Mesenchymal stem cell (in vitro differentiated cells and primary cell): ENCODE results near the gene ADCY1.

ENCODE experiments used
- DNase-seq: peaks from one replicate; pipeline ENCODE4 v3.0.0-alpha.2; 2013
- H2AFZ ChIP-seq: one replicate; pipeline ENCODE4 v1.6.1; 2013; ENCODE audit warnings: low read depth, mild to moderate bottlenecking, control low read depth, inconsistent platforms, low read length, moderate library complexity
- H2AK5ac ChIP-seq: 2 replicates; pipeline ENCODE4 v1.6.1; 2013; ENCODE audit warnings: low read length, moderate library complexity, mild to moderate bottlenecking, inconsistent platforms; ENCODE audit not compliant: severe bottlenecking
- H2BK120ac ChIP-seq: one replicate; pipeline ENCODE4 v1.6.1; 2013; ENCODE audit warnings: low read depth, mild to moderate bottlenecking, inconsistent platforms, low read length, moderate library complexity
- H2BK12ac ChIP-seq, 2 experiments: one replicate each; pipeline ENCODE4 v1.6.1; 2013; ENCODE audit warnings: inconsistent platforms in 2 of 2, low read length in 2 of 2, mild to moderate bottlenecking in 2 of 2, moderate library complexity in 2 of 2, control low read depth in 1 of 2
- H2BK15ac ChIP-seq: one replicate; pipeline ENCODE4 v1.6.1; 2013; ENCODE audit warnings: mild to moderate bottlenecking, low read depth, inconsistent platforms; ENCODE audit not compliant: poor library complexity, severe bottlenecking
- H2BK5ac ChIP-seq: 2 replicates; pipeline ENCODE4 v1.6.1; 2013; ENCODE audit warnings: low read depth, mild to moderate bottlenecking, low read length, control low read depth, inconsistent platforms; ENCODE audit not compliant: poor library complexity, severe bottlenecking
- H3K14ac ChIP-seq, 2 experiments: one replicate each; pipeline ENCODE4 v1.6.1; 2013; ENCODE audit warnings: inconsistent platforms in 2 of 2, low read length in 2 of 2, control low read depth in 1 of 2, mild to moderate bottlenecking in 1 of 2, moderate library complexity in 1 of 2
- H3K18ac ChIP-seq, 2 experiments: one replicate each; pipeline ENCODE4 v1.6.1; 2013; ENCODE audit warnings: inconsistent platforms in 2 of 2, low read length in 2 of 2, control low read depth in 1 of 2, low read depth in 1 of 2, mild to moderate bottlenecking in 1 of 2
- H3K23ac ChIP-seq, 2 experiments: one replicate each; pipeline ENCODE4 v1.6.1; 2013; ENCODE audit warnings: inconsistent platforms in 2 of 2, low read length in 2 of 2, mild to moderate bottlenecking in 2 of 2, moderate library complexity in 2 of 2, control low read depth in 1 of 2
- H3K27ac ChIP-seq: 2 replicates; pipeline ENCODE4 v1.5.1; 2013; ENCODE audit warnings: mild to moderate bottlenecking, moderate library complexity, low read length, control low read depth, inconsistent platforms; ENCODE audit not compliant: poor library complexity, severe bottlenecking
- H3K27me3 ChIP-seq, 2 experiments: 2 replicates each; pipeline versions ENCODE4 v1.6.1 to v1.7.0; 2013; ENCODE audit warnings: low read length in 2 of 2, mild to moderate bottlenecking in 2 of 2, moderate library complexity in 2 of 2, control low read depth in 1 of 2, inconsistent platforms in 1 of 2; ENCODE audit not compliant: control insufficient read depth in 1 of 2, insufficient read depth in 1 of 2
- H3K36me3 ChIP-seq, 2 experiments: 2 replicates each; pipeline versions ENCODE4 v1.6.1 to v1.7.0; 2013; ENCODE audit warnings: low read length in 2 of 2, control low read depth in 1 of 2, inconsistent platforms in 1 of 2, low read depth in 1 of 2, mild to moderate bottlenecking in 1 of 2; ENCODE audit not compliant: insufficient read depth in 2 of 2, control insufficient read depth in 1 of 2
- H3K4ac ChIP-seq, 2 experiments: one replicate each; pipeline ENCODE4 v1.6.1; 2013; ENCODE audit warnings: inconsistent platforms in 2 of 2, low read length in 2 of 2, mild to moderate bottlenecking in 2 of 2, moderate library complexity in 2 of 2, control low read depth in 1 of 2, low read depth in 1 of 2
- H3K4me1 ChIP-seq: 2 replicates; pipeline ENCODE4 v1.6.1; 2013; ENCODE audit warnings: low read depth, low read length, control low read depth; ENCODE audit not compliant: control insufficient read depth, insufficient read depth
- H3K4me2 ChIP-seq: 2 replicates; pipeline ENCODE4 v1.6.1; 2013; ENCODE audit warnings: low read length, mild to moderate bottlenecking, inconsistent platforms; ENCODE audit not compliant: poor library complexity, severe bottlenecking
- H3K4me3 ChIP-seq, 2 experiments: 2 replicates each; pipeline versions ENCODE4 v1.5.1 to v1.7.0; 2013; ENCODE audit warnings: low read length in 2 of 2, mild to moderate bottlenecking in 2 of 2, control low read depth in 1 of 2, low read depth in 1 of 2; ENCODE audit not compliant: insufficient read depth in 1 of 2
- H3K79me1 ChIP-seq: replicated peaks from 2 replicates; pipeline ENCODE4 v1.6.1; 2013; ENCODE audit warnings: mild to moderate bottlenecking, control low read depth, low read length, inconsistent platforms; ENCODE audit not compliant: poor library complexity, severe bottlenecking
- H3K9ac ChIP-seq: 2 replicates; pipeline ENCODE4 v1.7.0; 2013; ENCODE audit warnings: mild to moderate bottlenecking, low read length, moderate library complexity
- H3K9me3 ChIP-seq: 2 replicates; pipeline ENCODE4 v1.7.0; 2013; ENCODE audit warnings: mild to moderate bottlenecking, low read length; ENCODE audit not compliant: control insufficient read depth
- H4K8ac ChIP-seq: one replicate; pipeline ENCODE4 v1.6.1; 2013; ENCODE audit warnings: inconsistent platforms, mild to moderate bottlenecking, low read length, moderate library complexity
- H4K91ac ChIP-seq: one replicate; pipeline ENCODE4 v1.6.1; 2013; ENCODE audit warnings: mild to moderate bottlenecking, low read length, inconsistent platforms
- WGBS: methylation state at CpG from one replicate; pipeline ENCODE4 v1.1.7; 2013; ENCODE audit warnings: mixed read lengths; 5-methylcytosine and 5-hydroxymethylcytosine counted together

The ADCY1 gene

DNA sequence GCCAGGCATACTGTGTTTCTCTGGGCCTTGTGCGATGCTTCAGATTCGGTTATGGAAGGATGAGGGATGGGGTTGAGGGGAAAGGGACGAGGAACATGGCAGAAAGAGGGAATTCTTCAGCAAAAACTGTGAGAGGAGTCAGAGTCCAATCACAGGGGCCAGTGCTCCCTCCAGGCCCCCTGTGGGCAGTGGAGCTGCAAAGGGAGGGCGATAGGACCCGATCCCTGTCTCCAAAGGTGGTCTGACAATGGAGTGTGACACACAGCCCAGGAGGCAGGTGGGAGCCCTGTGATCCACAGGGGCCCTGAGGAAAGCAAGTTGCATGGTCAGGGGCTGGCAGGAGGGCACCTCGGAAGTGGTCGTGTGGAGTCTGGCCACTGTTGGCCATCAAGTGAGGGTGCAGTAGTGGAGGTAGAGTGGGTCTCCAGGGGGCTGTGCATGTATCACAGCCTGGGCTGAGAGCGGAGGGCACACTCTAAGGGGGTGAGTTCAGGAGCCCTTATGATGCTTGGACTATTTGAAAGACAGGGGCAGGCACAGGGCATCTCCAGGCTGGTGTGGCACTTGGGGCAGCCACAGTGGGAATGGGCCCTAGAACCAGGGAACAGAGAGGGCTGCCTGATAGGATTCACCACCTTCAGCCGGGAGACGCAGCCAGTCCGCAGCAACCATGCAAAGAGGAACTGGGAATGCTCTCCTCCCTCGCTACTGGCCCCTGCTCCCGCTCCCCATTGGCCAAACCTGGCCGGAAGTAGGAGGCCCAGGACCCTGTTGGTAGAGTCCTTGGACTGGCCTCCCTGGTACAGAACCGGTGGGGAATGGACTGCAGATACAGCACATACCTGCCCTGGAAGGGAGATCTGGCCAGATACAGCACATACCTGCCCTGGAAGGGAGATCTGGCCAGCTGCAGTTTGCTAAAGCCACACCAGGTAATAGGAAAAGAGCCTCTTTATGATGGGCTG lies 115.9 kb downstream of the ADCY1 start:
- peak overlapping the region; percentile 21 for H2BK120ac ChIP-seq
- H2BK12ac ChIP-seq = peak overlapping the region; percentile 23 to 44
- no peak for DNase-seq
- no peak overlapping the region for H3K4me3 ChIP-seq
- H3K36me3 ChIP-seq = peaks cover 0 to 5% of the 10 kb centered on the region in 2 experiments
- peak overlapping the region; percentile 95 for H4K8ac ChIP-seq
- H3K23ac ChIP-seq = no peak overlapping the region
- peaks cover 0 to 3% of the 10 kb centered on the region in 2 experiments for H3K27me3 ChIP-seq
- no peak overlapping the region for H3K4me2 ChIP-seq
- H3K9ac ChIP-seq = no peak overlapping the region
- peak overlapping the region; percentile 93 for H4K91ac ChIP-seq
- H2AK5ac ChIP-seq = peak overlapping the region; percentile 49
- no peaks in the 10 kb centered on the region for H3K79me1 ChIP-seq
- H2AFZ ChIP-seq = peak overlapping the region; percentile 1
- peaks cover 4% of the 10 kb centered on the region for H3K9me3 ChIP-seq
- H3K27ac ChIP-seq = no peak overlapping the region
- no peak overlapping the region for H2BK5ac ChIP-seq
- no peak overlapping the region for H2BK15ac ChIP-seq
- peak overlapping the region; percentile 34 to 95 for H3K18ac ChIP-seq
- H3K4ac ChIP-seq = peak overlapping the region in 1 of 2 experiments; percentile 79
- WGBS = 84% methylated on average over 15 of the region's 15 CpGs
- H3K4me1 ChIP-seq = peaks cover 19% of the 10 kb centered on the region
- no peak overlapping the region for H3K14ac ChIP-seq

DNA sequence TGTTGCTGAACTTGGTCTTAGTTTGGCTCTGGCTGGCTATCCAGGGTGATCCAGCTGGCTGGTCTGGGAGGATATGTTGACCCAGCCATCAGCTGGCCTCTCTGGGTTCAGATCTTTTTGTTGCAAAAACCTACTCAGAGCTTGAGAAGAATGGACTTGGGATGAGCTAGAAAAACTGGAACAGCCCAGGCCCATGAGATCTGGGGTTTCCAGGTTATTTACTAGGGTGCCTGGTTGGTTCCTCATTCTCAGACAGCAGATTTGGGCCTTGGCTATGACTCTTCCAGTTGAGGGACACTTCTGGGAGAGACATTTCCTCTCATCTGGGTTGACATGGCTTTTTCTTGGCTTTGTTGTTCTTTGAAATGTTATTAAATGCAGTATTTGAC lies 116.6 kb downstream of the ADCY1 start:
- peak overlapping the region; percentile 24 to 44 for H2BK12ac ChIP-seq
- H4K91ac ChIP-seq = no peak overlapping the region

DNA sequence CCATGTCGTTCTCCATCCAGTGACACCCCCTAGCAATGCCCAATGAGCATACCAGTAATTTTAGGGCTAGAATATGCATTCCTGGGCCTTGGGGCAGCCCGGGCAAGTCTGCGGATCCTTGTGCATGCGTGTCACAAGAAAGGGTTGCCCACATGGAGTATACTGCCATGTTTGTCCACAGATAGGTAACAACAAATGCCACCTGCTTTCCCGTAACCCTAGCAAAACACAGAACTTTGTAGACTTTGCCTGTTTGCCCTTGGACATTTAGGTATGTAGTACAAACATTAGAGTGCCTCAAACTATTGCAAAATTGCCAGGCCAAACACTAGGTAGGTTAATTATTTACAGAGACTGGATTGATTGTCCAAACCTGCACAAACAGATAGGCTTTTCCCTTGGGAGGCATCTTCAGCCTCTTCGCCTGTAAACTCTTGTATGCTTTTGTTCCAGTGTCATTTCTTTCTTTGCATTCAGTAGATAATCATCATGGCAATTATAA lies 117.0 kb downstream of the ADCY1 start:
- H2AK5ac ChIP-seq = no peak overlapping the region
- no peak overlapping the region for H2BK120ac ChIP-seq
- H2BK12ac ChIP-seq = no peak overlapping the region
- H3K9me3 ChIP-seq = peaks cover 4% of the 10 kb centered on the region
- no peak overlapping the region for H4K8ac ChIP-seq
- no peak for DNase-seq
- no peak overlapping the region for H3K9ac ChIP-seq
- H4K91ac ChIP-seq = no peak overlapping the region
- H3K18ac ChIP-seq = no peak overlapping the region
- H2BK15ac ChIP-seq = no peak overlapping the region
- peaks cover 19% of the 10 kb centered on the region for H3K4me1 ChIP-seq
- no peak overlapping the region for H3K4me2 ChIP-seq
- no peak overlapping the region for H2BK5ac ChIP-seq
- H3K23ac ChIP-seq = no peak overlapping the region
- H3K79me1 ChIP-seq = no peaks in the 10 kb centered on the region
- H3K36me3 ChIP-seq = peaks cover 0 to 5% of the 10 kb centered on the region in 2 experiments
- no peak overlapping the region for H3K4ac ChIP-seq
- 94% methylated on average over 5 of the region's 6 CpGs for WGBS
- H3K27ac ChIP-seq = no peak overlapping the region
- H3K14ac ChIP-seq = no peak overlapping the region
- H3K4me3 ChIP-seq = no peak overlapping the region
- H2AFZ ChIP-seq = no peak overlapping the region
- no peaks in the 10 kb centered on the region for H3K27me3 ChIP-seq

More for the DNA sequence above, 116.6 kb downstream of the ADCY1 start:
- Histone ChIP-seq H2AFZ (no peak overlapping the region), H3K4me3 (no peak overlapping the region), H3K23ac (no peak overlapping the region), H3K9ac (no peak overlapping the region), H3K4ac (no peak overlapping the region), H3K79me1 (no peaks in the 10 kb centered on the region), H3K36me3 (peaks cover 0 to 5% of the 10 kb centered on the region in 2 experiments), H3K9me3 (peaks cover 4% of the 10 kb centered on the region), H3K4me1 (peaks cover 19% of the 10 kb centered on the region), H2BK5ac (peak overlapping the region; percentile 20), H3K14ac (no peak overlapping the region), H2BK15ac (no peak overlapping the region), H3K18ac (no peak overlapping the region), H3K4me2 (no peak overlapping the region), H3K27me3 (peaks cover 0 to 3% of the 10 kb centered on the region in 2 experiments), H2AK5ac (peak overlapping the region; percentile 49), H2BK120ac (no peak overlapping the region), H3K27ac (no peak overlapping the region), H4K8ac (no peak overlapping the region)
- DNase-seq = no peak

DNA sequence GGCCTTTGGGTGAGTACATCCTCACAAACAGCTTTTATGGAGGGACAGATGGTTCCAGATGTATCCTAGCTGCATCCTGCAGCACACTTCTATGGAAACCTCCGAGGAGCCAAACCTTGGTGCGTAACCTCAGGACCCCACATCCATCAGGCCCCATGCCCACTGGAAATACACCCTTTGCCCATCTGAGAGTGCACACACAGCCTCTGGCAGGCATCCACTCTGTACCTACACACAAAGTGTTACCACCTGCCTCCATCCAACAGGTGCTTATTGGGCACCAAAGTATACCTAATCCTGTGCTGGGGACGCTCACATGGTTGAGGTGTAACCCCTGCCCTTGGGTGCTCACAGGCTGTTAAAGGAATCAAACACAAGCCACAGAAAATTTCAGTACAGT lies 117.9 kb downstream of the ADCY1 start:
- H2BK12ac ChIP-seq = no peak overlapping the region
- H2BK15ac ChIP-seq = no peak overlapping the region
- no peak overlapping the region for H3K4me3 ChIP-seq
- no peak overlapping the region for H2AK5ac ChIP-seq
- DNase-seq = no peak
- peaks cover 0 to 5% of the 10 kb centered on the region in 2 experiments for H3K36me3 ChIP-seq
- H2BK120ac ChIP-seq = no peak overlapping the region
- WGBS = 94% methylated on average over 3 of the region's 3 CpGs
- no peak overlapping the region for H2AFZ ChIP-seq
- no peaks in the 10 kb centered on the region for H3K27me3 ChIP-seq
- H3K9ac ChIP-seq = no peak overlapping the region
- H3K18ac ChIP-seq = no peak overlapping the region
- peaks cover 4% of the 10 kb centered on the region for H3K9me3 ChIP-seq
- H3K14ac ChIP-seq = no peak overlapping the region
- no peak overlapping the region for H3K23ac ChIP-seq
- no peak overlapping the region for H3K4ac ChIP-seq
- H2BK5ac ChIP-seq = no peak overlapping the region
- H4K8ac ChIP-seq = no peak overlapping the region
- no peak overlapping the region for H3K27ac ChIP-seq
- peaks cover 19% of the 10 kb centered on the region for H3K4me1 ChIP-seq
- no peak overlapping the region for H4K91ac ChIP-seq
- no peaks in the 10 kb centered on the region for H3K79me1 ChIP-seq
- H3K4me2 ChIP-seq = no peak overlapping the region
